IPS-11a (cell line): ENCODE data around the gene ARMC2.

Experiments
- H3K4me3 ChIP-seq: one replicate; pipeline ENCODE4 v1.5.1; 2013; ENCODE audit warnings: low read depth, low read length, control low read depth

ARMC2 gene

DNA sequence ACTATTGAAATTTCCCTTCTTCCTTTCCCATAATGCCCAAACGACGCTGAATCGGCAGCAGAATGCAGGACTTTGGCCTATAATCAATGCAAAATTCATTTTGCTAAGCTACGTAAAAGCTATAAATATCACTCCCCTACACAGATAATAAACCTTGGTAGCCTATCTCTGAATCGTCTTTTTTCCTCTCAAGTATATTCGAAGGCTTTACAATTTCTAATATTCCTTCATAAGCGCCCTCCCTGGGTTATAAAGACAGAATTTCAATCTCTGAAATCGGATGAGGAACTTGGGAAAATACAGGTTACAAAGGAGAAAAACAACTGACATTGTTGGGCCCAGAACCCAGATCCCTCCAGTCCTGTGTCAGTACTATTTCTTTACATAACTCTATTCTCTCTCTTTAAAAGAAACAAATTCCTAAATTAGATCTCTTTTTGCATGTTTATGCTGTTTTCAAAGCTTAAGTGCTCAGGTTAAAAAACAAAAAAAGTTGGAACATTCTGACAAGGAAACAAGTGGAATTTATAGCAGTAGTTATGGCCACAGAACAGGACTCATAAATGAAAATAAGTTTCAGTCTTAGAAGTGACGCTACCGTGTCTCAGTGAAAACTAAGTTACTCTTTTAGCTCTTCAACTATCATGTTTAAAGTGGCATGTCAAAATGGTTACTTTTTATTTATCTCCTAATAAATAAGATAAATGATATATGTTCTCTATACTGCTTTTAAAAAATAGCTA lies 161.9 kb downstream of the ARMC2 start:
- peak overlapping the region; percentile 82 for H3K4me3 ChIP-seq

DNA sequence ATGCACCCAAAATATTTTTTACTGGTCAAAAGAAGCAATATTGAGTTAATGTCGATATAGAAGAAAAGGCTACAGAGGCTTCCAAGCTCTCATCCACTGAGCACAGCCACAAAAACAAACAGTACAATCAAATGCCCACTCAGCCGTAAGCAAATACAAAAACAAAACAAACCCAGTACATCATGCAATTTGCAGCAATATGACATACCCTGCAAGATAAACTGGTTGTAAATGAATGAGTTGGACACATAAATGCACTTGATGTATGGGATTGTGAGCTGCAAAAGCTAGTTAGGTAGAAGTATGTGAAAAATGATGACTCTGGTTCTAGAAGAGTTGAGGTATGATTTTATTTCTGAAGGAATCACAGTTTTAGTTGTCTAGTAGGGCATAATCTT lies 162.5 kb downstream of the ARMC2 start:
- H3K4me3 ChIP-seq, result no peak overlapping the region

DNA sequence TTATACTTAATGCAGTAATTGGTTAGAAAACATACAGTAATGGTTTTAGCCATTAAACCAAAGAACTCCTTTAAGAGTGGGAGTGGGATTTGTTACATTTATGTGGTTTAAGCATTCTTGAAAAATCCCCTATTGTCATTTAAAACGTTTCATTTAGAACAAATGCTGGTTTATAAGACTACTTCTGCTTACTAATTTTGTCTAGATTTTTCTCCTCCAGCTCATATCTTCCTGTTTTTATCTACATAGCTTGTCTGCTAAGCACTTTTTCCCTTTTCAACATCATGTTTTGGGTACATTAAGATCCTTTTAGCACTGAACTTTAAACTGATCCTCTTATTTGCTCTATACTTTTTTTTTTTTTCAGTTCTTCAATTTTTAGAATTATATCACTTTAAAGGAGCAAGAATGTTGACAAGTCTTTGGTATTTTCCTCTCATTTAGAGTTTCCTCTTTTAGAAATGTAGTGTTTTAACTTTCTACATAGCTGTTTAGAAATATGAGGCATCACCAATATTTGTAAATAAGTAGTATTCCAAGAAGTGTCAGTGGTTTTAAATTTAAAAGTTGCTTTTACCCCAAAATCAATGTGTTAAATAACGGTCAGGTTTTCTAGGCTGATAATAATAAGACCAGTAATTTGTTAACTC lies 165.6 kb downstream of the ARMC2 start:
- H3K4me3 ChIP-seq, result no peak overlapping the region

DNA sequence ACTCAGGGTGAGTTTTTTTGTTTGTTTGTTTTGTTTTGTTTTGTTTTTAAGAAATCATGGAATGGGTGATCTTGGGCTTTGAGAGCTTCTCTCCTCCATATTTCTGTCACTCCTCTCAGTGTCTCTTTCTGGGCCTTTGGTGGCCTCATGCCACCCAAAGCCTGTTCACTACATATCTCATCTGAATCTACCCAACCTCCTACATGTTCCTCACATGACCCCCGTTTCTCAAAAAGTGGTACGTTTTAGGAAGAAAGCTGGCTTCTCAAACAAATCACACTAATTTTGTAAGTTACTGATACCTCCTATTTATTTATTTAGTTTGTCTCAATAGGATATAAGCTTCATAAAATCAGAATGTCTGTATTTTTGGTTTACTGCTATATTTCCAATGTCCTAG lies 166.4 kb downstream of the ARMC2 start:
- no peak overlapping the region for H3K4me3 ChIP-seq

DNA sequence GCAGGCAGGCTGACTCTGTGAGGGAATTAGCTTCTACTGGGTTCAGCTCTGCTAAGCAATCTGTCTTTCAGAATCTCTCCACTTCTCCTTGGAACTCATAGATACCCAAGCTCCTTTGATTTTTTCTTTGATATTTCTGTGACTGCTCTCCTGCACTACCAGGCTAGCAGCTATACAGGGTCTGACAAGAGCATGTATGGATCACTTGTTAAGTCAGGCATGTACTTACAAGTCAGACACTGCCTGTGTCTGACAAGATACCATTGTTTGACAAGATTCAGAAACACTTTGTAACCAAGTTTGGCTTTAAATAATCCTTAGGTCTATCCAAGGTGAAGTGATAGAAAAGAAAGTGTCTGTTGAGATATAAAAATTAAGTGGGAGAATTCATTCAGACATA lies 167.0 kb downstream of the ARMC2 start:
- H3K4me3 ChIP-seq, result no peak overlapping the region

DNA sequence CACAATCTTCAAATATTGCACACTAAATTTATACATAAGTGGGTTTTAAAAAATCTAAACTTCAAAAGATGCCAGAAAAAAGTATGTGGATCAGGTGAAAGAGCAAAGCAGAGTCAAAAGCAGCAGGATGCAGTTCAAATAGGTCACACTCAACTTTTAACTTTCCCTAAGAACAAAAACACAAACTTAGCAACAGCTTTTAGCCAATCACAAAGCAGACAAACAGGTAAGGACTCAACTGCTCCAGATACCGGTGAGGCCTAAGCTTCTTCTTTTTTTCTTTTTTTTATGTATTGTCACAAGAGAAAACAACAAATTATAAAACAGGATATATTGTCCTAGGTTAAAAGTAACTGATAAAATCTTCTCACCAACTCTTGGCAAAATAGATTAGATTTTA lies 171.7 kb downstream of the ARMC2 start:
- H3K4me3 ChIP-seq, result no peak overlapping the region

DNA sequence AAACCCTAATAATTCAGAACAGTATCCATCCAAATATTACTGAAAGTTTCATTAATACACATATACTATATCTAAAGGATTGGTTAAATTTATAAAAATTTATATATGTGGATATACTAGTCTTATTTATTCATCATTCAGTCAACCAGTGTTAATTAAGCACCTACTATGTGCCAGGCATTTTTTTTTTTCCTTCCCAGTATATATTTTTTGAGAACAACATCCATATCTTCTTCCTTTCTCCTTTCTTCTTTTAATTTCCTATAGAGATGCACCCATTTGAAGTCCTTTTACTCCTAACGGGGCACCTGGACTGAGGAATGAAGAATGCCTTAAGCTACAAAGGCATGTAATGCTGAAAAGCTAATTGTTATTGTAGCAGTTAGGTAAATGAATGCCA lies 173.6 kb downstream of the ARMC2 start:
- H3K4me3 ChIP-seq, result no peak overlapping the region

DNA sequence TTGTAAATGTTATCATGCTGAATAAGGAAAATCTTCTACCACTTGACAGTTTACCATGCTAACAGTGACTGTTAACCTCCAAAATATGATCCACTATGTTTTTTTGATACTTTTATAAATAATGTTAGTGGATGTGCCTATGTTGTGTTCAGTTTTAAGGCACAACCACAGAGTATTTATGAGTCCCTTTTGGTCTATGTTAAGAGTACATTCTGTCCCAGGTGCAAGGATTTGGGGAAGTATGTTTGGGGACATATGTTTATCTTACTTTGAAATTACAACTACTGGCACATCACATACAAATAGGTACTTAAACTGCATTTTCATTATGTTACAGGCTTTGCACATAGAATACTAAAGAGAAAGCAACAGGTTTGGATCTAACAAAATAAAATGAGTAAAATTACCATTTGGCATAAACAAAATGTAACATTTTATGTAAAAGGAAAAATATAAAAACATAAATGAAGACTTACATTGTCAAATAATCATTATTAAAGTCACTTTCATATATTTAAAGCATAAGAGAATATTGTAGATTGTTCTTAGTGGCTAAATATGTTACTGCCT lies 175.2 kb downstream of the ARMC2 start:
- H3K4me3 ChIP-seq, result no peak overlapping the region
